Measurements from ENCODE around the gene ZNF385D. TPM values are rescaled to one million over a fixed set of nuclear protein-coding genes. Genes with fewer than 3 reads are reported as not detected.
A peak's percentile ranks its signal among the peaks of the same experiment; 100 is the strongest.

ZNF385D gene, protein sequence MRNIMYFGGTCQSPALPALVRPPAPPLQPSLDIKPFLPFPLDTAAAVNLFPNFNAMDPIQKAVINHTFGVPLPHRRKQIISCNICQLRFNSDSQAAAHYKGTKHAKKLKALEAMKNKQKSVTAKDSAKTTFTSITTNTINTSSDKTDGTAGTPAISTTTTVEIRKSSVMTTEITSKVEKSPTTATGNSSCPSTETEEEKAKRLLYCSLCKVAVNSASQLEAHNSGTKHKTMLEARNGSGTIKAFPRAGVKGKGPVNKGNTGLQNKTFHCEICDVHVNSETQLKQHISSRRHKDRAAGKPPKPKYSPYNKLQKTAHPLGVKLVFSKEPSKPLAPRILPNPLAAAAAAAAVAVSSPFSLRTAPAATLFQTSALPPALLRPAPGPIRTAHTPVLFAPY
- total RNA-seq, result 2.6 TPM
- long read RNA-seq, result 0 reads

DNA sequence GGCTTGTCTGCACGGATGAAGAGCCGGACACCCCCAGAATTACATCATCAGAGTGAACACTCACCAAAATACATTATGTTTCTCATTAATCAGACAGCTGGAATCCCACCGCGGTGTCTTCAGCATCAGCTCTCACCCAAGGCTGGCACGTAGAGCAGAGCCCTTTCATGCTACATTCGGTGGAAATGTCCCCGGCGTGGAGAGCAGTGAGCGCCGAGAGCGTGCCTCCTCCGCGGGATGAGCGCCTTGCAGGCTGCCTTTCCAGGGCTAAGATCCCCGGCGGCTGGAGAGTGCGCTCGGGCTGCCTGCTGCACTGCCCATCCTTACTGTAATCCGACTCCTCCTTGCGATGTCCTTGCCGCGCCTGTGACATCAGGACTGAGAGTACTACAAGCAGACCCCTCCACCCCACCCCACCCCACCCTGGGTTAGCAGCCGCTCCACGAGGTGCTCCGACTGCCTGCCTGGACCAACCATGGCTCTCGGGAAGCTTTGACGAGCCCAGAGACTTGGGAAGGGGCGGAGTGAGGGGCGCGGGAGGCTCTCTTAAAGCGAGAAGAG lies at the start of gene ZNF385D:
TSS of gene ZNF385D (minus strand) at position 380 of the 561 bp plus-strand sequence. CDS start at position 86, 294 bp downstream.
- ATAC-seq (peak; percentile 85), DNase-seq (ENCODE audit: missing footprints) (peak; percentile 80)
- intact Hi-C loops (cut with DNase I), result loop anchor here (5.0 kb wide), 2 partner anchors 46 to 366 kb away; no protein-coding TSS in a partner anchor

DNA sequence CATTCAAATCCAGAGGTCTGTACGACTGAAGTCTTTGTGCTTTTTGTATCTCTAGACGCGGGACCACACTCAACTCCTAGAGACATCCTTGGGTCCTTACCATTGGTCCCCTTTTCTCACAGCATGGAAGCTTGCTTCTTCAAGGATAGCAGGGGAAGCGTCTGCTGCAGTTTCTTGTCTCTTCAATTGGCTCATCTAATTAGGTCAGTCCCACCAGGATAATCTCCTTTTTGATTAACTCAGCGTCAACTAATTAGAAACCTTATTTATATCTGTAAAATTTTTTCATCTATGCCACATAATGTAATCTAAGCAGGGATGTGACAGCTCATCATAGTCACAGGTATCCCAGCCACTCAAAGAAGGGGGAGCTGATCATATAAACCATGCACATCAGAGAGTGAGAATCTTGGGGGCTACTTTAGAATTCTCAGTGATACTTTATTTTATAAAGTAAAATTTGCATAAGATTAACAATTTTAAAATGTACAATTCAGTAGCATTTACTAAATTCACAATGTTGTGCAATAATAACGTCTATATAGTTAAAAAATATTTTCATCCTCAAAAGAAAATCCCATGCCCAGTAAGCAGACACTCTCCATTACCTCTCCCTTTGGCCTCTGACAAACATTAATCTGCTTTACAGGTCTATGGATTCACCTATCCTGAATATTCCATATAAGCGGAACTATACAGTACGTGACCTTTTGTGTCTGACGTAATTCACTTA lies 47.5 kb upstream of the ZNF385D start:
- no peak for DNase-seq (ENCODE audit: missing footprints)
- ATAC-seq, result no peak
- intact Hi-C loops (cut with DNase I), result loop anchor here (5.0 kb wide), 1 partner anchor 46 kb away; the partner anchor contains the start of gene ZNF385D

DNA sequence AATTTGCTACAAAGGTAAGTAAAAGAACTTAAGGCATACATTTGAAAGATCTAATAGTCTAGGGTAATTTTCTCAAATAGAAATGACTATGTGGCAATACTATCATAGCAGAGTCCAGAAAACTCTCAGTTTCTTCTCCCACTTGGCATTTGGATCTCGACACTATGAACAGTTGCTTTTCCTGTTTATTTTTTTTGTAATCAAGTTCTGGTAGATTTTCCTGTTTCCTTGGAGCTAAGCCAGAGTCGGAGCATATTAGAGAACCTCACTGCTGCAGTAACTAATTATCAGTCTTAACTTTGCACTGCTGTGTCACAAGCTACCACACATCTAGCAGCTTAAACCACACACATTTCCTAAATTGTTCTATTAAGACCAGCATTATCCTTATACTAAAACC lies 44.9 kb upstream of the ZNF385D start:
- intact Hi-C loops (cut with DNase I), result loop anchor here (5.0 kb wide), 1 partner anchor 44 kb away; the partner anchor contains the start of gene ZNF385D
- no peak for DNase-seq (ENCODE audit: missing footprints)
- peak; percentile 39 for ATAC-seq

DNA sequence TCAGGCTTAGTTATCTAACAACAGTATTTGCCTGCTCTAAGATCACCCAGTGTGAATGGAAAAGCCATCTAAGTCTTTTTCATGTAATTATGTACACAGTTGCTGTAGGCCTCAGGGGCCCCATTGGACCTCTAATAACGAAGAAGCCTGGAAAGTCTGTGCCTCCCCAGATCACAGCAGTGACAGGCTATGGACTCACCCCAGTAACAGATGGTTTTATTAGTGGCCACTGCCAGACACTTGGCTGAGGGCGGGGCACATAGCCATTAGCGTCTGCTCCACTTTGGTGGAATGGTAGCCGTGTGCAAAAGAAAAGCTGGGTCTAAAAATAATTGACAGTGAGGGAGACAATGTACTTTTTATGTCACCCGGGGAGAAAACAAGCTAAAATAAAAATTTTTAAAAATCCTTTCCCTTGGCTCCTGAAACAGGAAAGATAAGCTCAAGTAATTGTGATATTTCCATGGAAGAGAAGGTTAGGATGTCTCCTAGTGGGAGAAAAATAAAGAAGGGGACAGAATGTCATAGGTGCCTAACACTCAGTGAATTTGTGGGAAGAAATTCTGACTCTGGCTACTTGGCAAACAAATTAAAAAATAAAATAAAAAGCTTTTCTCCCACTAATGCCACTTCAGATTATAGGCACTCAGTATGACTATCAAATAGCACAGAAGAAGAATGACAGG lies 44.3 kb upstream of the ZNF385D start:
- peak; percentile 85 for DNase-seq (ENCODE audit: missing footprints)
- peak; percentile 98 for ATAC-seq
- intact Hi-C loops (cut with DNase I), result loop anchor here (5.0 kb wide), 1 partner anchor 43 kb away; the partner anchor contains the start of gene ZNF385D

DNA sequence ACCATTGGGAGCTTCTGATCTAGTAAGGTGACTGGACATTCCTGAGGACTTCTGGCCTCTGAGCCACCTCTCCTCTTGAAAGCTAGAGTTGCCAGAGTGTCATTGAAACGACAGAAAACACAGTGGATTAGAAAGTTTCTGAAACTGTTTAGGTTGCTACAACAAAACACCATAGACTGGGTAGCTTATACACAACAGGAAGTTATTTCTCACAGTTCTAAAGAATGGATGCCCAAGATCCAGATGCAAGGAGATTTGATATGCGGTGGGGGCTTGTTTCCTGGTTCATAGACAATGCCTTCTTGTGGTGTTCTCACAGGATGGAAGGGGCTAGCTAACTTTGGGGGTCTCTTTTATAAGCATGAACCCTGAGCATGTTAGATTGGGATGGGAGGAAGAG lies 43.3 kb upstream of the ZNF385D start:
- DNase-seq (ENCODE audit: missing footprints), result no peak
- intact Hi-C loops (cut with DNase I), result no loop called here
- no peak for ATAC-seq

DNA sequence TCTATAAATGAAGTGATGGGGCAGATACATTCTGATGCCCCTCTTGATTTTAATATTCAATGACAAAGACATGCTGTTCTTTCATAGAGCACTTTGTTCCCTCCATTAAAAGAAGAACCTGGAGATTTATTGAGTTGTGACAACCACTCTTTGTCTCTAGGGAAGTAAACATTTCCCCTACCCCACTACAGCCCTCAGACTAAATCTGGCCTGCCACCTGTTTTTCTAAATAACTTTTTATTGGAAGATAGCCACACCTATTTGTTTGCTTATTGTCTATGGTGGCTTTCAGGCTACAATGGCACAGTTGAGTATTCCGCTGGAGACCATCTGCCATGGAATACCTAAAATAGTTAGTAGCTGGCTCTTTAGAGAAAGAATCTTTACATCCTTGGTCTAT lies 41.2 kb upstream of the ZNF385D start:
- intact Hi-C loops (cut with DNase I), result no loop called here
- DNase-seq (ENCODE audit: missing footprints) (no peak), ATAC-seq (no peak)

DNA sequence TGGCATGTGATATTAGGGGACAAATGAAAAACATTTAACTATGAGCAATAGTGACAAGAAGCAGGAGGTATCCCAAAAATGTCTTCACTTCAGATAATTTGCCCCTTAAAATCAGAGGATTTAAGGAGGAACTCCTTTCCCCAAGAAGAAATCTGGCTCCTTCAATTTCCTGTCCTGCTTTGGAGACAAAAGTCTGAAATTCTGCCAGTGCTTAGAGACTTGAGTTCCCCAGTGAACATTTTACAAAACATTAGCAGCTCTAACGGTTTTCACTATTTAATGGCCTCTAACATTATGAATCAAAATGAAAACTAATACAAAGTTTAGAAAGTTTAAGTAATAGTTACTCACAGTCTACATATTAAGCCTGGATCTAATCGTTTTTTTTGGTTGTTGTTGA lies 40.3 kb upstream of the ZNF385D start:
- no peak for ATAC-seq
- intact Hi-C loops (cut with DNase I), result no loop called here
- no peak for DNase-seq (ENCODE audit: missing footprints)

DNA sequence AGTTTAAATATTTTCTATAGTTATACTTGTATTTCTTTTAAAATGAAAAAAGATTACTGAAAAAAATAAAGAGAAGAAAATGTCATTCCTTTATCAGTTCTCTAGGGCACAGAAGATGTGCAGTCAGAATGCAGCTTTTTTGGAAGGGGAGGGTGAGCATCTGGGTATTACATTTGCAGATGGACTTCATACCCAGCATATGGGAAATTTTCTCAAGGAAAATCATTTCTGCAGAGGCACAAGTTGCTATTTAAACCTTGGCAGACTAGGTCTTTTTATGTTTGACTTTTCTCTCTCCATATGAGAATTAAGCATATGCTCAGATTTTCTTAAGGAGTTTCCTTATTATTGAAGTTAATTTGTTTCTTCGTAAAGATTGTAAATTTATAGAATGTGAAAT lies 39.5 kb upstream of the ZNF385D start:
- ATAC-seq, result no peak
- DNase-seq (ENCODE audit: missing footprints), result no peak
- intact Hi-C loops (cut with DNase I), result no loop called here

DNA sequence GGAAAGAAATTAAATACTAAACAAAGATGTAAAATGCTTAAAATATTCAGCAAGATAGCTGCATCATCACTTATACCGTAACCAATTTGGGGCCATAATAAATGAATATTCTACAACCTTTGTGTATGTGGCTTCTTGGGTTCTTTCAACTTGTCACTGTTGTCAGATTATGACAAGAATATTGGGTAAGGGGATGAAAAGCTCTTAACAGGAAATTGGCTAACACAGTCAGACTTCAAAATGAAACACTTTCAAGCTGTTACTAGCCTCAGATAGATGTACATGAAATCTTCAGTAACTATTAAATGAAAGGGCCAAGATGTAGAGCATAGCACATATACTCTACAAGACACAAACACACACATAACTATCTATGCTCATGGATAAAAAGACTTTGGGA lies 38.7 kb upstream of the ZNF385D start:
- DNase-seq (ENCODE audit: missing footprints), result no peak
- intact Hi-C loops (cut with DNase I), result no loop called here
- no peak for ATAC-seq

DNA sequence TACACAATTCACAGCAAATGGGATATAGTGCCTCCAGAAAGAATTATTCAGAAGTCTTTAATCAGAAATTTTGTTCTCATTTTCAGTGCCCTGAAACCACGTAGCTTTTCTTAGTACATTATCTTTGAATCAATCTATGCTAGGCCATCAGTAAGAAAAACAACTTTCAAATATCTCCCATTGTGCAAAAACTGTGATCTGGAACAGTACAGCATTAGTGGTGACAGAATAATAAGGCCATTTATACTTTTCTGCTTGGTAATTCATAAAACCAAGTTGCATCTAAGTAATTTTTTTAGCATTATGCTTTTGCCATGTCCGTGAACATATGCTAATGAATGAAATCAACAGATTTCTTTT lies 35.4 kb upstream of the ZNF385D start:
- DNase-seq (ENCODE audit: missing footprints), result no peak
- intact Hi-C loops (cut with DNase I), result no loop called here
- no peak for ATAC-seq

DNA sequence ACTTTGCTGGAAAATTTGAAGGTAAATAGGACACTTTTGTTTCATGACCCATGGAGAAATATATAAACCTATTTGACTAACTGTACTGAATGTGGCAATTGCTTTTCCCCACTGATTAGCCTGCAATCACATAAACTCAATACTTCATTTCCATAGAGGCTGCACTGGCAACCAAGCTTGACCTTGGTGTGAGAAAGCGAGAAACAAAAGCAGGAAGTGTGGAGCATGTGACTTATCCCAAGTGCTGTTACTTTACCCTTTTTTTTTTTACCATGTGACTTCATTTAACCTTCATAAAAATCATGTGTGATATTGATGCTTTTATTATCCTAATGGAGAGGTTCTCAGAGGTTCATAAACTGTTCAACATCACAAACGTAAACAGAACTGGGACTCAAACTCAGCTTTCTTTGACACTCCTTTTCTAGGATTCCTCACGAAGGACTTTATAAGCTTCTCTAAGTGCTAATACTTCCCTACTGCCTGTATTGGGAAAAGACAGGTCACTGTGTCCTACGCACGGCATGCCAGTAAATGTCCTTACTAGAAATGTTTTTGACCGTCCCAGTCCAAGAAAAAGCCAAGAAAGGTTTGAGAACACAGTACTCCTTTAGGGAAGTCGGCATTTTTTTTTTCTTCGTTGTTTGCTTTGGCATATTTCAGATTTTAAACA lies 34.9 kb upstream of the ZNF385D start:
- DNase-seq (ENCODE audit: missing footprints), result no peak
- peak; percentile 66 for ATAC-seq
- intact Hi-C loops (cut with DNase I), result no loop called here

DNA sequence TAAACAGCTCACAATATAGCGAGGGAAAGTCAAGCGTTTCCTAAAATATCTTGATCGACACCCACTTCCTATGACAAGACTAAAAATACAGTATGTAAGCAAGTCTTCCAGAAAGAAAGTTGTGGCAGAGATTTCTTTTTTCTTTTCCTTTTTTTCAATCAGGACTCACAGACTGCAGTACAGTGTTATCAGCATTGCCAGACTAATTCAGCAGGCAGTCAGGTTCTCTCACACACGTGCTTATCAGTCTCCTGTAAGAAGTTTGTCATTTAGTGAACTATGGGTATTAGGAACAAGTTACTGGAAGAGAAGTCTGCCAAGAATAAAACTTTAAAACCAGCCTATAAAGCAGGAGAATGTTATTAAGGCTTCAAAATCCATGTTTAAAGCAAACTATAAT lies 32.8 kb upstream of the ZNF385D start:
- DNase-seq (ENCODE audit: missing footprints) (no peak), ATAC-seq (no peak)

DNA sequence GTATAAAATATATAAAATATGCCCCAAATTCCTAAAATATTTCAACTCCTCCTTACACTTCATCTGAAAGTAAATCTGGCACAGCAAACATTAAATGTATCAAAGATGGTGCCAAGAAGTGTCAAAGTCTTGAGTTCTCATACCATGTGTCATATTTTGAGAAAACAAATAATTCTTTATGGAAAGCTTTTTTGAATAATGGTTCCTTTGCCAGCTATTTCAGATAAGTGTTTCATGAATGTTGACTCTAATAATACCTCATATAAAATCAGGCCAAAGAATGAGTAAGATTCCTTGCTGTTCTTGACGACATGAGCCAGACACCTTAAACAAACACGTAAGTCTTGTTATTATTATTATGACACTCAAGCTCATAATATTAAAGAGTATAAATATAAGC lies 30.3 kb upstream of the ZNF385D start:
- intact Hi-C loops (cut with DNase I), result no loop called here
- DNase-seq (ENCODE audit: missing footprints) (no peak), ATAC-seq (no peak)

More for the DNA sequence above, 32.8 kb upstream of the ZNF385D start:
- intact Hi-C loops (cut with DNase I), result no loop called here

DNA sequence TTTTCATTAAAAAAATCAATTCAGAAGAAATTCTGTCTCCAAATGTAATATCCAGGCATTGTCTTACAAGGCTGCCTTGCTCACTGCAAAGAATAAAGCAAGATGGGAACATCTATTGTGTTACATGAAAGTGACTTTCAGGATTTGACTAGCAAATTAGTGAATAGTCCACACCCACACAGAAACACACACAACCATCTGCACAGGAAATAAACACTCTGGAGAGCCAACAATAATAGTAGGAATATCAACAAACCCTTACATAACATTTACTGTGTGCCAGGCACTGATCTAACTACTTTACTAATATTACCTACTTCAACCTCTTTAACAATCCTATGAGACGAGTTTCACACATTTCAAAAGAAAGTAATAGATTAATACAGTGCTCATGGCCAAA lies 28.9 kb upstream of the ZNF385D start:
- intact Hi-C loops (cut with DNase I), result no loop called here
- DNase-seq (ENCODE audit: missing footprints) (no peak), ATAC-seq (peak; percentile 73)

DNA sequence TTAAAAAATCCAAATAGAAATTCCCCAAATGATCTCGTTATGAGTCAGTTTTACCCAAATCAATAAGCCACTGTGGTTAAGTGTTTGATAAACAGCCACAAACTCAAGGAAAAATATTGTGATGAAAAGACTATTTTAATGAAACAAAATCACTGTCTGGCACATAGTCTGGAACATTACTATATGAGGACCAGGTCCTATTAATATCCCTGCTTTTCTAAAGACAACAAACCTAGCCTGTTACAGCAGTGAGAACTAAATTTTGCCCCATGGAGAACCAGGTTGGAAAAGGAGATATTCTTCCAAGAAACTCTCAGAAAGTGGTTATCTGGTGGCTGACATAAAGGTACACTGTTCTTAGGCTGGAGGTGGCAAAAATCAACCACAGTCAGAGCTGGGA lies 27.7 kb upstream of the ZNF385D start:
- ATAC-seq, result no peak
- intact Hi-C loops (cut with DNase I), result no loop called here

DNA sequence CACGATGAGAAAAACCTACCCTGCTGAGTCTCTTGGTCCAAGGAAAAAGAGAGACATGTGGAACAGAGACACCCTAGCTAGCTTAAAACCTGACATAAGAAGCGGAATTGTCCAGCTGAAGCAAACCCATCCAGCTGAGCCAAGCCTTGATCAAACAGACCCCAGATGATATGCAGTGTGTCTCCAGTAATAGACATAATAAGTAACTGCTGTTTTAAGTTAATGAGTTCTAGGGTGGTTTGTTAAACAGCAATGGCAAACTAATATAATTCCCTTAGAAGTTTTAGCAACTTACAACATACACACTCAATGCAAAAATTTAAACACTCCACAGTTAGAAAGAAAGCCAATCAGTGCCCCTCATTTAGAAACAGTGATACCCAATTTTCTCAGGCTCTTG lies 26.8 kb upstream of the ZNF385D start:
- ATAC-seq (no peak), DNase-seq (ENCODE audit: missing footprints) (no peak)
- intact Hi-C loops (cut with DNase I), result no loop called here

More for the DNA sequence above, 27.7 kb upstream of the ZNF385D start:
- DNase-seq (ENCODE audit: missing footprints), result no peak

DNA sequence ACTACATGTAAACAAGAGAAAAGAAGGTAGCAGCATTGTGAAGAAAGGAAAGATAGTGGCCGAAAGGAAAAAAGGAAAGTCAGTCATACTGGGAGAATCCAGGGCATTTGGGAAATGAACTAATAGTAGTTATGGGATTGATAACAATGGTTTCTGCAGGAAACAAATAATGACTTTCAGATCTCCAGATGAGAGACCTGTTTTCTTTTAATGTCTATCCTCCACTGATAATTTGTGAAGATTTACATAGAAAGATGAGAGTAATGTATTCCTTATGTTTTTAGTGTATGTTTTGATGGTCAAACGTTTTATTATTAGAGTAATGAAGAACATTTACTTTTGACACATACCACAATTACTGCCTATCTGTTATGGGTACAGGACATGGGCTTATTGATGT lies 15.0 kb upstream of the ZNF385D start:
- DNase-seq (ENCODE audit: missing footprints) (no peak), ATAC-seq (no peak)
- intact Hi-C loops (cut with DNase I), result no loop called here

DNA sequence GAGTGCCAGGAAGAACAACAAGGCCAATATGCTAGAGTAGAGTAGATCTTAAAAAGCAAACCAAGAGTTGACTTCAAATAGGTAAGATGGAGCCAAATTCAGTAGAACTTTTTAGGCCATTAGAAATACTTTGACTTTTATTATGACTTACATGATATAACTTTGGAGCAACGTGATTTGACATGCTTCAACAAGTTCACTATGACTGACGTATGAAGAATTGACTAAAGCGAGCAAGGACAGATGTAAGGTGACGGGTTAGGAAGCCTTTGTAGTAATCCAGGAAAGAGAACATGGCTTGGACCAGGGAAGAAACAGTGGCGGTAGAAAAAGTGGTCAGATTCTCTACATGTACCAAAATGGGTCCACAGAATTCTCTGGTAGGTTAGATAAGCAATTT lies 4.9 kb upstream of the ZNF385D start:
- intact Hi-C loops (cut with DNase I), result no loop called here
- DNase-seq (ENCODE audit: missing footprints) (no peak), ATAC-seq (no peak)

DNA sequence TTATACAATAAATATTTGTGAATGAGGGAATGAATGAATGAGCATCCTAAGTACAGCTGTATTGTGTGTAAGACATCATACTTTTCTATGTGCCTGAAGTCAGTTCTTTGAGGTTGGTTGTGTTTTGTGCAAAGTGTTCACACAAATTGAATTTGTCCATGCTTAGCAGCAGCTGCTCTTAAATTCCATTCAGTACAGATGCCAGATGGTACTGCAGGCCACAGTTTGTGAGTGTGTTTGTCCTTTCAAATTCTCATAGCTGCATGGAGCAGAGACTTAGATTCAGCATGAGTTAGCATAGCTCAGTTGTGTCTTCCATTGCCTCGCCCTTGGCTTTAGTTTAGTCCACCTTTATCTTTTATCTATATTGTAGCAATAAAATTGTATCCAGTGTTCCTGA lies 3.8 kb upstream of the ZNF385D start:
- DNase-seq (ENCODE audit: missing footprints) (no peak), ATAC-seq (no peak)
- intact Hi-C loops (cut with DNase I), result loop anchor here (5.0 kb wide), 2 partner anchors 42 to 362 kb away; no protein-coding TSS in a partner anchor

Measured in Right ventricle myocardium inferior (tissue), 1 donor.